Thyroid gland (tissue), 4 donors: Measurements from ENCODE around the gene KCNMA1. TPM values are rescaled to one million over a fixed set of nuclear protein-coding genes. Genes with fewer than 3 reads are reported as not detected.

ENCODE experiments used
- DNase-seq, 2 donors: peaks; one replicate each; pipeline ENCODE4 v3.0.0-alpha.2; 2019
- H3K27ac ChIP-seq, 3 donors: fragments of 200-600 bp; sonication (generic); 1 replicate in 2 of 3; 2 replicates in 1 of 3; pipeline ENCODE4 v1.5.1; 2016 to 2019; ENCODE audit warnings: mild to moderate bottlenecking in 1 of 3, moderate library complexity in 1 of 3
- H3K27me3 ChIP-seq: fragments of 200-600 bp; sonication (generic); one replicate; pipeline ENCODE4 v1.5.1; 2019
- H3K36me3 ChIP-seq, 2 donors: fragments of 200-600 bp; sonication (generic); one replicate each; pipeline ENCODE4 v1.5.1; 2016 to 2019
- H3K4me1 ChIP-seq, 2 donors: fragments of 200-600 bp; sonication (generic); one replicate each; pipeline ENCODE4 v1.5.1; 2017 to 2019
- H3K4me3 ChIP-seq, 3 donors: fragments of 200-600 bp; sonication (generic); replicated peaks in 1 of 3; 1 replicate in 2 of 3; 2 replicates in 1 of 3; pipeline ENCODE4 v1.5.1; 2016; ENCODE audit warnings: mild to moderate bottlenecking in 1 of 3
- H3K9me3 ChIP-seq: fragments of 200-600 bp; sonication (generic); one replicate; pipeline ENCODE4 v1.5.1; 2017
- CTCF ChIP-seq, 6 experiments: fragments of 200-600 bp in 3 of 6; fragments of 450-650 bp in 3 of 6; sonication (generic) in 3 of 6; IDR thresholded peaks; one replicate each; pipeline ENCODE4 v1.5.1; 2016 to 2019; ENCODE audit warnings: antibody characterized with exemption in 6 of 6, mild to moderate bottlenecking in 2 of 6, inconsistent platforms in 1 of 6, moderate library complexity in 1 of 6
- POLR2A ChIP-seq, 2 donors: fragments of 450-650 bp; IDR thresholded peaks; one replicate each; pipeline ENCODE4 v1.6.1; 2017; ENCODE audit warnings: antibody characterized with exemption in 2 of 2, mild to moderate bottlenecking in 2 of 2, moderate library complexity in 1 of 2
- WGBS, 2 donors: methylation state at CpG; one replicate each; pipeline ENCODE4 v1.1.5; 2017; 5-methylcytosine and 5-hydroxymethylcytosine counted together
- intact Hi-C: fragments of 100-400 bp; cut with DNase I; formaldehyde crosslinking; loops from one replicate; pipeline ENCODE4 v1.15.1; 2023
- total RNA-seq, 4 donors: library from RNA; depleted of rRNA; stranded (reverse); fragments of >200 nt; gene quantifications; one replicate each; pipeline ENCODE4 v1.2.3, GENCODE V29; 2016

The KCNMA1 gene
- total RNA-seq, 4 donors from 2014 or later: 2.5 to 5.1 (median 3.6) TPM

GRCh38 chr10:77301305-77301730, 336.3 kb downstream of the KCNMA1 start:
- no peaks in the 10 kb centered on the region for H3K27me3 ChIP-seq
- no peak overlapping the region for H3K4me3 ChIP-seq
- TF ChIP-seq CTCF (IDR thresholded peaks at IDR 0.05): no peak
- no peak for TF ChIP-seq POLR2A (IDR thresholded peaks at IDR 0.05)
- 92 to 95% methylated on average over 3 of the region's 3 CpGs for WGBS, 2 donors
- intact Hi-C loops: no loop called here
- no peaks in the 10 kb centered on the region for H3K4me1 ChIP-seq
- DNase-seq: no peak
- no peak overlapping the region for H3K27ac ChIP-seq
- no peaks in the 10 kb centered on the region for H3K9me3 ChIP-seq
- no peaks in the 10 kb centered on the region for H3K36me3 ChIP-seq

GRCh38 chr10:77300682-77301302, 336.8 kb downstream of the KCNMA1 start:
- H3K4me3 ChIP-seq: no peak overlapping the region
- TF ChIP-seq POLR2A (IDR thresholded peaks at IDR 0.05): no peak
- no peak for TF ChIP-seq CTCF (IDR thresholded peaks at IDR 0.05)
- H3K9me3 ChIP-seq: no peaks in the 10 kb centered on the region
- H3K36me3 ChIP-seq: no peaks in the 10 kb centered on the region
- no peaks in the 10 kb centered on the region for H3K27me3 ChIP-seq
- 89 to 93% methylated on average over 3 of the region's 3 CpGs for WGBS, 2 donors
- no peak for DNase-seq
- intact Hi-C loops: no loop called here
- no peak overlapping the region for H3K27ac ChIP-seq
- H3K4me1 ChIP-seq: no peaks in the 10 kb centered on the region

- H3K27me3 ChIP-seq: no peaks in the 10 kb centered on the region
- H3K36me3 ChIP-seq: no peaks in the 10 kb centered on the region
- DNase-seq: no peak
- WGBS, 2 donors: 77 to 80% methylated on average over 7 of the region's 7 CpGs
- H3K9me3 ChIP-seq: no peaks in the 10 kb centered on the region
- H3K4me3 ChIP-seq: no peak overlapping the region
- H3K4me1 ChIP-seq: no peaks in the 10 kb centered on the region
- TF ChIP-seq POLR2A (IDR thresholded peaks at IDR 0.05) (no peak), CTCF (IDR thresholded peaks at IDR 0.05) (no peak)
- H3K27ac ChIP-seq: no peak overlapping the region
- intact Hi-C loops: no loop called here
Measured at GRCh38 chr10:77299320-77299719, 338.3 kb downstream of the KCNMA1 start.

GRCh38 chr10:77297393-77297739, 340.2 kb downstream of the KCNMA1 start:
- Histone ChIP-seq H3K9me3 (no peaks in the 10 kb centered on the region), H3K27me3 (no peaks in the 10 kb centered on the region), H3K4me1 (no peaks in the 10 kb centered on the region), H3K27ac (no peak overlapping the region), H3K4me3 (no peak overlapping the region), H3K36me3 (no peaks in the 10 kb centered on the region)
- 66 to 72% methylated on average over 5 of the region's 5 CpGs for WGBS, 2 donors
- DNase-seq: no peak
- intact Hi-C loops: no loop called here
- no peak for TF ChIP-seq CTCF (IDR thresholded peaks at IDR 0.05)
- TF ChIP-seq POLR2A (IDR thresholded peaks at IDR 0.05): no peak

- Histone ChIP-seq H3K36me3 (no peaks in the 10 kb centered on the region), H3K27ac (no peak overlapping the region), H3K9me3 (no peaks in the 10 kb centered on the region), H3K4me3 (no peak overlapping the region), H3K4me1 (no peaks in the 10 kb centered on the region), H3K27me3 (no peaks in the 10 kb centered on the region)
- no peak for TF ChIP-seq CTCF (IDR thresholded peaks at IDR 0.05)
- TF ChIP-seq POLR2A (IDR thresholded peaks at IDR 0.05): no peak
- intact Hi-C loops: no loop called here
- WGBS, 2 donors: 53 to 67% methylated on average over 7 of the region's 7 CpGs
- no peak for DNase-seq
Measured at GRCh38 chr10:77296534-77297392, 340.8 kb downstream of the KCNMA1 start.
